Testis (tissue), 2 donors: ENCODE data around the gene PMFBP1.

Source experiments
- POLR2A ChIP-seq: fragments of 450-650 bp; IDR thresholded peaks from one replicate; pipeline ENCODE4 v1.6.1; 2017; ENCODE audit warnings: antibody characterized with exemption, mild to moderate bottlenecking, moderate library complexity
- TF ChIP-seq, protein P1 (sequence below), 3 experiments: fragments of 450-650 bp in 2 of 3; fragments of 200-600 bp in 1 of 3; sonication (generic) in 1 of 3; IDR thresholded peaks; one replicate each; pipeline ENCODE4 v1.5.1; 2016 to 2019; ENCODE audit warnings: antibody characterized with exemption in 3 of 3, mild to moderate bottlenecking in 2 of 3, moderate library complexity in 1 of 3

GRCh38 chr16:72139908-72140307 is 32.0 kb downstream of the PMFBP1 start:
- TF ChIP-seq, protein P1, sequence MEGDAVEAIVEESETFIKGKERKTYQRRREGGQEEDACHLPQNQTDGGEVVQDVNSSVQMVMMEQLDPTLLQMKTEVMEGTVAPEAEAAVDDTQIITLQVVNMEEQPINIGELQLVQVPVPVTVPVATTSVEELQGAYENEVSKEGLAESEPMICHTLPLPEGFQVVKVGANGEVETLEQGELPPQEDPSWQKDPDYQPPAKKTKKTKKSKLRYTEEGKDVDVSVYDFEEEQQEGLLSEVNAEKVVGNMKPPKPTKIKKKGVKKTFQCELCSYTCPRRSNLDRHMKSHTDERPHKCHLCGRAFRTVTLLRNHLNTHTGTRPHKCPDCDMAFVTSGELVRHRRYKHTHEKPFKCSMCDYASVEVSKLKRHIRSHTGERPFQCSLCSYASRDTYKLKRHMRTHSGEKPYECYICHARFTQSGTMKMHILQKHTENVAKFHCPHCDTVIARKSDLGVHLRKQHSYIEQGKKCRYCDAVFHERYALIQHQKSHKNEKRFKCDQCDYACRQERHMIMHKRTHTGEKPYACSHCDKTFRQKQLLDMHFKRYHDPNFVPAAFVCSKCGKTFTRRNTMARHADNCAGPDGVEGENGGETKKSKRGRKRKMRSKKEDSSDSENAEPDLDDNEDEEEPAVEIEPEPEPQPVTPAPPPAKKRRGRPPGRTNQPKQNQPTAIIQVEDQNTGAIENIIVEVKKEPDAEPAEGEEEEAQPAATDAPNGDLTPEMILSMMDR (IDR thresholded peaks at IDR 0.05) = no peak
- no peak for TF ChIP-seq POLR2A
